Fibroblast of the conjunctiva (primary cell): ENCODE measurements around the gene DIP2C.
"Not testable (repeated sequence)": the region's sequence is repeated elsewhere in the genome, so short reads cannot be mapped to it uniquely, and the experiment has no call there.

Experiments
- DNase-seq: peaks from one replicate; pipeline ENCODE4 v3.0.0-alpha.2; 2010; ENCODE audit warnings: low read depth

Gene DIP2C

DNA sequence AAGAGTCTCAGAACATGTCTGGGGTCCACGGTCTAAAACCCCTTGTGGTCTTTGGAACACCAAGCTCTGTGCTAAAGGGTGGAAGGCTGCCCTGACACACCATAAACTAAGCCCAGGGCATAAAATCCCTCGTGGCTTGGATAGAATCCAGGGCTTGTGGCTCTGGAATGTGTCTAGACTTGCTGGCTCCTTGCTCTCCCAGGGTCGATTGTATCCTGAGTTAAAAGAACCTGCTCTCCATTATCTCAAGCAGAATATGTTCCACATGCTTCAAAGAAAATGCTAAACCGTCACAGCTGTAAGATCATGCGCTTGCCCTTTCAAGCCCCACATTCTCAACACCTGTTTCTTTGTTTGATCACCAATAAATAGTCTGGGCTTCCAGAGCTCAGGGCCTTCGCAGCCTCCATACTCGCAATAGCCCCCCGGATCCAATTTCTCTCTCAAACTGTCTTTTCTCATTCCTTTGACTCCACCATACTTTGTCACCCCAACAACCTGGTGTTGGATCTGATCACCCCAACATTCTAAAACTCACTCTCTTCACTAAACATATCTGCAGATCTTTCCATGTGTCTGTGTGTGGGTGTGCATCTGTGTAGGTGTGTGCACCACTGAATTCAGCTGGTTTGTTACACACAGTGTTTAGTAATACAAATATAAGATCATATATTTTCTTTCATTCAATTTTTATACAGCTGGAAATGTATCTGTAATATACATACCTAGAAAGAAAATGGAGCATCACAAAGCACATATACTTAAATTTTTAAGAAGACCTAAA is 315.8 kb downstream of the DIP2C start:
- DNase-seq: peak; percentile 9

DNA sequence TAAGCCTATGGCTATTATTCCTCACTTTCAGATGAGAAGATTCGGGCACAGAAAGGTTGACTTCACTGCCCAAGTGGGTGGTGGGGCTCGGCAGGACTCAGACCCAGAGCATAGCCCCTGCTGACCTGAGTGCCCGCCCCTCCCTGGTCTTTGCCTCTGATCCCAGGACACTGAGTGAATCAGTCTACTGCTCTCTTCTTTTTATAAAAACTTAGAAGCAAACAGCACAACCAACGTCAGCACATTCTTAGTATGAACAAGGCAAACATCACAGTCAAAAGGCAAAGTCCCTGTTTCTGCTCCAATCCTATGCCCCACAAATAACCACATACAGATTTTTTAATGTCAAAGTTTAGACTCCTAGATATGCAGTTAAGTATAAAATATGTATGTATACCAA is 316.5 kb downstream of the DIP2C start:
- DNase-seq: no peak

DNA sequence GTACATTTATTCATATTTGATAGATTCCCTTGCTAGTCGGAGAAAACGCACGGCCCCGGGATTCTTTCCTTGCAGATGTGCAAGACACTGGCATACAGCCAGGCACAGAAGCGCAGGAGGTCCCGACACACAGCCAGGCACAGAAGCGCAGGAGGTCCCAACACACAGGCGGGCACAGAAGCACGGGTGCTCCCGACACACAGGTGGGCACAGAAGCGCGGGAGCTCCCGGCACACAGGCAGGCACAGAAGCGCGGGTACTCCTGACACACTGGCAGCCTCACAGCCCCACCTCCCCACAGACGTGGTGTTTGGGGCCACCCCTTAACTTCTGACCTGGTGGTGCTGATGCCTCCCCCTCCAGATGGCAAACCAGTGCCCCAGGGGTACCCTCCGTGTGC is 316.9 kb downstream of the DIP2C start:
- DNase-seq: no peak

DNA sequence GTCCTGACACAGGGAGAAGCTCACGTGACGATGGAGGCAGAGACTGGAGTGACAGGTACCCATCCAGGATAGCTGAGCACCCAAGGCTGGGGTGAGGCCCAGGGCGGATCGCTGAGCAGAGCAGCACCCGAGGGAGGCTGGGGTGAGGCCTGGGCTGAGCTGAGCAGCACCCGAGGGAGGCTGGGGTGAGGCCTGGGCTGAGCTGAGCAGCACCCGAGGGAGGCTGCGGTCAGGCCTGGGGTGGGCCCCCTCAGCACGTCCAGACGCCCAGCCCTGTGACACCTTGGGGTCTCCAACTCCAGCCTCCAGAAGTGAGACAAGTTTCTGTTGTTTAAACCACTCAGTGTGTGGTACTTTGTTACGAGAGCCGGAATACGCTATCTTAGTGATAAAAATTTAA is 318.0 kb downstream of the DIP2C start:
- no peak for DNase-seq

DNA sequence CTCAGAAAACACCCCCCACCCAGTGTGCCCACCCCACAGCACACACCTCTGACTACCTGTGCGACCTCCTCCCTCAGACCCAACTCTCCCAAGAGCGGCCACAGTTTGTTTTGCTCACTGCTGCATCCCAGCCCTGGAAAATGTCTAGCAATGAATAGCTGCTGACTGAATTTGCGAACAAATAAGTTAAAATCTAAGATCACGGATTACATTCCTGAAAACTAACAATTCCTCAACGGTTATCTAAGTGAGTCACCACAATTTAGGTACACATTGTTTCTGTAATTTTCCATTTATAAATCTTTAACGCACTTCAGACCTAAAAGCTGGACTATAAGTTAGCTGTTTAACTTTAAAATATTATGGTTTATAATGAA is 319.0 kb downstream of the DIP2C start:
- DNase-seq: no peak

DNA sequence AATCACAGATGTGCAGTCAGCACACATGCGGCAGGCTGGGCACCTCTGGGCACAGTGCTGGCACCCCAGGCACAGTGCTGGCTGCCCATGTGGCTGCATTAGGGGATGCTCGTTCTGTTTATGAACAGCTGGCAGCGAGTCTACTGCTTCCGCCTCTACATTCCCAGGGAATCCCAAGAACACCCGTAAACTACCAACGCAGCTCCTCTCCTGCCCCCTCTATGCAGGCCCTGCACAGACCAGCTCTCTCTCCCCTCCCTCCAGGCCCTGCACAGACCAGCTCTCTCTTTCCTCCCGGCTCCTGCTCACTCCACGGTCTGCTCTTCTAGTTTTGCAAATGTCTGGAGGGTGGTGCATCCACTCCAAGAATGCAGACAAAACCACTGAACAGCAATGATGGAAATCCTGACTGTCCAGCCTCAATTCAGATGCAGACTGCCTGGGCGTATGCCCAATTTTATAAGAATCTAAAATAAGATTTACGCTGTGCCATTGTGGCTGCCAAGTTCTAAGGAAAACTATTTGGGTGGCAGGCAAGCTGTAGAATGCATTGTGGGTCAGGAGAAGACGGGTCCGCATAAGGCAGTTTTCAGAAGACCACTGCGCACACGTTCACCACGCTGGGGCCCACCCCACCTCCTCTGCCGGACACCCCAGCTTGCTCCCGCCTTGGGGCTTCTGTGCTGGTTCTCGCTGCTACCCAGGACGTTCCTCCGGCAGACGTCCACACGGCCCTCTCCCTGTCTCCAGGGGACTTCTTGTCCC is 319.6 kb downstream of the DIP2C start:
- DNase-seq: peak; percentile 70

DNA sequence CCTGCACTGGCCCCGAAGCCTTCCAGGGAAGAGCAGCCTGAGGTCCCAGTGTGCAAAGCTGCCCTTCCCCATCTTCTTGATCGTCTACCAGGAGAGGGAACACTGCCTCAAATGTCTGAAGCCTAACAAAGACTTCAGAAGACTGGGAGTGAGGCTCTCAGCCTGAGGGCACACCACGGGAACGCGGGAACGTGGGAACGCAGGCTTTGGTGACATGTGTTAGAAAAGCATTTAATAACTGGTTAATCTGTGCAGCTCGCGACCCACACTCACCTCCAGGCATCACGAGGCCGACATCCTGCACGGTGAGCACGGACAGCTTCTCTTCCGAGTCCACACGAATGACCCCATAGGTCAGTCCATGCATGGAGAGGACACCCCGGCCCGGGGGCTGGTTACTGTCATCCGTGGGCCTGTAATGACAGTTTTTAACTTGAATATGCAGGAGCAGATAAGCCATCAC is 320.2 kb downstream of the DIP2C start:
- no peak for DNase-seq

DNA sequence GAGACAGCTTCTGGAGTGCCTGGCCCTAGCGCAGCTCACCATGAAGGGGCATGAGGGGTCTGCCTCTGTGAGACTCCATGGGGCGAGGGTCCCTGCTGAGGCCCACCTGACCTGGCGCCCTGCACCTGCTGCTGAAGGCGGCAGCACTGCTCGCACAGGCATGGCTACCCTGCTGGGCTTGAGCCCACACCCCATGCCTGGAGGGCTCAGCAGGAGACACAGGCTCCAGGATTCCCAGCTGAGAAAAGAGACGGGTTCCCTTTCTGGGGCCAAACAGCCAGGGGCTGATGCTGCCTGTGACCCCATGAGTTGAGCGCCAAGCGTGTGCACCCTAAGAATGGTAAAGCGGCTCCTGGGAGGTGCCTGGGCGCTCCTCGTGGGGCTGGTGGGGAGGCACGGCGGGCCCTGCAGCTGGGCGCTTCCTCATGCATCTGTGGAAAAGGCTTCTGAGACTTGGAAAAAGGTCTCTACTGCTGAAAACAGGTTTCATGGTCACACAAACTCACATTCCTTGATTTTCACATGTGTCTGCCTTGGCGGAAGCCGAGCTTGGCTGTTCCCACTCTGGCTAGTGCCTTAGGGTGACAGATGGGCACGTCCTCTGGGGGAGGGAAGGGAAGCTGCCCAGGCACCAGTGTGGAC is 320.8 kb downstream of the DIP2C start:
- DNase-seq: no peak

DNA sequence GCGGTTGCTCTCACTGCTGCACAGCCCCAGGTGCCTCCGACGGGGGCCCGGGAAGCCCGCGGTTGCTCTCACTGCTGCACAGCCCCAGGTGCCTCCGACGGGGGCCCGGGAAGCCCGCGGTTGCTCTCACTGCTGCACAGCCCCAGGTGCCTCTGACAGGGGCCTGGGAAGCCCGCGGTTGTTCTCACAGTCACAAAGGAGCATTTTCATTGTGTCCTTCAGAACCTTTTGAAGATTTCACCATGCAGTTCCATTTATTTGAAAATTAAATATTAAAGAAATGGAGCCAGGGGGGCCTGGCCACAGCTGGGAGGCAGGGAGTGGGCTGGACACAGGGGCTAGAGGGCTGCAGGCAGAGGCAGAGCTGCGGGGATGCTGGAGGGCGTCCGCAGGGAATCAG is 321.4 kb downstream of the DIP2C start:
- DNase-seq: not testable (repeated sequence)

DNA sequence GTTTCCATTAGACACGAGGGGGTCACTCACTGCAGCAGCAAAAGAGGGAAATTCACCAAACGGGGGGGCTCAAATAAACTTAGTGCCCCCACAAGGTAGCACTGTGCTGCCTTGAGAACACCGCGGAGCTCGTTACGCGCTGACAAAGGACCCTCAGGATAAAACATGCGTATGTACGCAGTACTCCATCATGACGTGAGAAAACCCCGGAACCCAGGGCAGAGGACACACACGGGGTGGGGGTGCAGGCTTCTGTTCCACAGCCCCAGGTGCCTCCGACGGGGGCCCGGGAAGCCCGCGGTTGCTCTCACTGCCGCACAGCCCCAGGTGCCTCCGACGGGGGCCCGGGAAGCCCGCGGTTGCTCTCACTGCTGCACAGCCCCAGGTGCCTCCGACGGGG is 321.8 kb downstream of the DIP2C start:
- DNase-seq: no peak

DNA sequence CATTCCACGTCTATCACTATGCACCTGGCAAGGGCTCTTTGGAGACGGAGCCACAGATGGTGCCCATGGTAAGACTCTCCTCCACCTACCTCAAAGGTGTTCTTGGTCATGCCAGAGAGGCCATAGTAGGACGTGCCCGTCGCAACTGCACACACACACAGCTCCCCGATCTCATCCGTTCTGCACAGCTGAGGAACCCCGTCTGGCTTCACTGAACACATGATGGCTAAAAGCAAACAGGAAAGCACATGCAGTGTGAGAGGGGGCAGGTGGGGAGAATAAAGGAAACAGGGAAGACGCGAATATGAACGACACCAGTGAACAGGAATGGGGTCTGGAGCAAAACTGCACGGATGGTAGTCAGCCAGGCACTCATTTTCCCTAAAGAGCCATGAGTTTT is 323.3 kb downstream of the DIP2C start:
- no peak for DNase-seq

DNA sequence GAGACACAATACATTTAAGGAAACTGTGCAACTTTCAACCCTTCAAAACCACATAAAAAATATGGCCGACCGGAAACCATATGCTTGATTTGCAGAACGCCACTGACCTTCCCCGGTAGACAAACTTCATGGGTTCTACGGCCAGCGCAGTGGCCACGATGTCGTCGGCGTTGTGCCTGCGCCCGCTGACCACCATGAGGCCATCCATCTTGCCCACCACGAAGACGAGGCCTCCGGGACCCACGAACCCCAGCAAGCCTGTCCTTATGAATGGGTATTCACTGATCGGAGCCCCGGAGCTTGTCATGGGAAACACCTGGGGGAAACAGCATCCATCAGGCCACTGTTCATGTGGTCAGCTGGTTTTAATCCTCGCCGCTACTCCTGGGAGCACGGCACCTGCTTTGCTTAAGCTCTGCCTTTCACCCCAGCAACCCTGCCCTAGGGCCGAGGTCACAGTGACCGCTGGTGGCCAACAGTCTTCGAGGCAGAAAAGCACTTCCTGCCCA is 325.1 kb downstream of the DIP2C start:
- no peak for DNase-seq

DNA sequence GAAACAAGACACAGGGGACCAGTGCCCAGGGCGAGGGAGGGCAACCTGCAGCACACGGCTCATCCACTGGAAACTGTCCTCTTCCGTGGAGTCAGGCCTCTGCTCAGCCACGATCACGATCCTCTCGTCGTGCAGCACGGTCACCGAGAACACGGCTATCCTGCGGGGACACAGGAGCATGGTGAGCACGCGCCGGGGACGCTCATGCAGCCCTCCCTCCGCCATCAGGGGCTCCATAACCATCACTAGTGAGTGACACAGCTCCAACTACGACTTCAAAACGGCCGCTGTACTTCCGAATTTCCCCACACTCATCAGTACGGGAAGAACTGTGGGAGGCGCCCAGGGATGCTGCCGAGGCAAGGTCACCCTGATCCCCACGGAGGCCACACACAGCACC is 326.3 kb downstream of the DIP2C start:
- no peak for DNase-seq

DNA sequence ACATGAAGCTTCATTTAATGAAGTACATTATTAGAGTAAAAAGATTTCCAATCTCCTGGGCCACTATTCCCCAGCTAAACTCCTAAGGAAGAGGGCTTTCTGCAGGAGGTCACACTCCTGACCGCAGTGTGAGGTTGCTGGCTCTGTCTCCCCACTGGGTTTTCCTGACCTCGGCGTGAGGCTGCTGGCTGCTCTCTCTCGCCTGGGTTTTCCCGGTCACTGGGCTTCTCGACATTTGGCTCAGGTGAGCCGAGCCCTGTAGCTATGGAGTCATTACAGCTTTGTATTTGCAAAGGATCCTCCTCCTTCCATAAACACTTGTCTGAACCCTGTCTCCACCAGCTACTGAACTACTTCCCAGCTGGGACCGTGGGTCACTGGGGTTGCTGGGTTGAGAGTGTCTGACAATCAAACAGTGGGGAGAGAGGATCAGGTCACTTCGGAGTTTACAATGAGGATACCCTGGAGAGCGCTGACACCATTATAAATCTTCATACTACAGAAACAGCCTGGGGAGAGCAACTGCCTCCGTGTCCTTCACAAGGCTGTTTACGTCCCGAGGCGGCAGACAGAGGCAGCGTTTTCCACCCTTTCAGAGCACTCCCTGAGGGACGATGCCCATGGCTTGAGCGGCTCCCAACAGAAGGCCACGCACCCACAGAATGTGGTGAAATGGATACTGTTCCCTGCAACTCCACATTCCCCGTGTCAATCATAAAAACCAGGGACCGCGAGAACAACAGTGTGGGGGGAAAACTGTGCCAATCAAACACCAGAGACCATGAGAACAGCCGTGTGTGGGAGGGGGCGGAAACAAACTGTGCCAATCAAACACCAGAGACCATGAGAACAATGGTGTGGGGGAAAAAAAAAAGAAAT is 328.0 kb downstream of the DIP2C start:
- DNase-seq: no peak

DNA sequence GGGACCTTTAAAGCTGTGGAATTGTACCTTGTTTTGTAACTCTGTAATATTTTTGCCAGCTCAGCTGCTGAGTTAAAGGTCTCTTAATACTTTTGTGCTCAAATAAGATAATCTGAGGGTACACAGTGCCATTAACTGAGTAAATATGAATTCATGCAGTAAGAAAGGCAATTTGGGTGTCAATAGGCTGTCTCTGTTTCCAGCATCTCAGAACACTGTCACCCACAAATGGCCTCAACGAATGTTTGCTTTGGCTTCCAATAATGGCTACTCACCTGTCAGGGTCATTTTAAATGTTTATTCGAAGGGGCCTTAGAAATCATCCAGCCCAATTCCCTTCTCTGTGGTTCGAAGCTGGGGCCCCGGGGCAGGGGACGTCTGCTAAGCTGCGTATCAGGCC is 328.8 kb downstream of the DIP2C start:
- DNase-seq: no peak

DNA sequence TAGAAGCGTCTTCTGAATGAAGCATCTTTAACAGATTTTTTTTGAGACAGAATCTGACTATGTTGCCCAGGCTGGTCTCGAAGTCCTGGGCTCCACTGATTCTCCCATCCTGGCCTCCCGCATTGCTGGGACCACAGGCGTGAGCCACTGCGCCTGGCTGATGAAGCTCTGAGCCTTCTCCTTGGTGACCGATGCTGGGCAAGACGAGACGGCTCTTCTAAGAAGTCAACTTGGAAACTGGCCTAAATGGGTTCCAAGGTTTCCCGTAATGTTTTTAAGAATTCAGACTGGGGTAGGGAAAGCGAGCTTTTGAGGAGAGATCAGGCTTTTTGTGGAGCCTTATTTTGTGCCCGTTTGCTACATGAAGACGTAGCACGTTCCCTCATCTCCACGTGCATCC is 329.7 kb downstream of the DIP2C start:
- DNase-seq: no peak

DNA sequence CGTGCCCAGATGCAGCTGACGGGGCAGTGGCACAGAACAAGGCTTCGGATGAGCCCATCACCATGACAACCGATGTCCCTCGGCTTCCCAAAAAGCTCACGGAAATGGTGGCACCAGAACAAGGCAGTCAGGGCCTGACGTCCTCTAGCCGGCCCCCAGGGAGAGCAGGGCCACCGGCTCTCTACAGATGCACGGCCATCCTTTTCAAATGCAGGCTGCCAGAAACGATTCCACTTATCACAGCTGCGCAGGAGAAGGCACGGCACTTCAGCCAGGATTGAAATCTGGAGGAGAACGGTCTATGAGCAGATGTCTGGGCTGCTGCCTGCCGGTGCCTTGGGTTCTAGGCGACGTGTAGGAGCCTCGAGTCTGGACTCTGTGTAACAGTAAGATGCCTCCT is 330.4 kb downstream of the DIP2C start:
- no peak for DNase-seq

DNA sequence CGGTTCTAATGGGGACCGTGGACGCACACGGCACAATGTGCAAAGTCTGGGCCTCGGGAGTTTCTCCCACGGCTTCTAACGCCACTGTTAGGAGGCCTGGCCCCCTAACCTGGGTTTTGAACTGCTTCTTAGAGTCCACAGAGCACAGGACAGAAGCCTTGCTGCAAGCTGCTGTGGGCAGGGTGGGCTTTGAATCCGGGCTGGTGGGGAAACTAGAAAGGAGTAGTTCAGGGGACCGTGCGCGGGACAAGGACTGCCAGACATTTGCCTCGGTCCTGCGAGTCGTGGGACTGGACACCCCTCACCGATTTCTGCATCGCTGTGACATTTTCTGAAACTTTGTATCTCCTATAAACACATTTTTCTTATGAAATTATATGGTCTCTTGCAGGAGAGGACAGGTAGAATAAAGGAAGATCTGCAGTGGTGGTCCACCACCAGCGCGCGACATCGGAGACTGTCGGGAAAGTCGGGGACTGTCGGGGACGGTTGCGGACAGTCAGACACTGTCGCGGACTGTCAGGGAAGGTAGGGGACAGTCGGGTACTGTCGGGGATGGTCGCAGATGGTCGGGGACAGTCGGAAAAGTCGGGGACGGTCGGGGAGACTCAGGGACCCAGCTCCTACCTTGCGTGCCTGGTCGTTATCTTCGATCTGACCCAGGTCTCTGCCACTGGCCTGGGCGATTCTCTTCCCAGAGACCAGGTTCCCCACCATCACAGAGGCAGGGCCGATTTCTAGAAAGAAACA is 332.1 kb downstream of the DIP2C start:
- no peak for DNase-seq

DNA sequence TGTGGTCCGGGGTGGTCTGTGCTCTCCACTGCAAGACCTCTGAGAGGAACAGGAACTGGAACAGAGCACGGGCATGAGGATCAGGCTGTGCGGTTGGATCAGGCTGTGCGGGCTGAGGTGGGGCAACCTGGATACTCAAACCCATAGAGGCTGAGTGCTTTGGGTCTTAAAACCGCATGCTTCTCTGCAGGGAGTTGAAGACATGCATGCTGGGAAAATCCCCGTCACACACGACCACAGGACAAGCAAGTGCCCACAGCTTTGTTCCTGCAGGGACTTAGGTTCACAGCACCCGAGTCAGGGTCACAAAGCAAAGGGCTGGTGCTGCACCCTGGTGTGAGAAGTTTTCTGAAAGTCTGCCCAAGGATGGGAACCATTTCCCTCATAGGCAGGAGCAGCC is 333.0 kb downstream of the DIP2C start:
- no peak for DNase-seq

DNA sequence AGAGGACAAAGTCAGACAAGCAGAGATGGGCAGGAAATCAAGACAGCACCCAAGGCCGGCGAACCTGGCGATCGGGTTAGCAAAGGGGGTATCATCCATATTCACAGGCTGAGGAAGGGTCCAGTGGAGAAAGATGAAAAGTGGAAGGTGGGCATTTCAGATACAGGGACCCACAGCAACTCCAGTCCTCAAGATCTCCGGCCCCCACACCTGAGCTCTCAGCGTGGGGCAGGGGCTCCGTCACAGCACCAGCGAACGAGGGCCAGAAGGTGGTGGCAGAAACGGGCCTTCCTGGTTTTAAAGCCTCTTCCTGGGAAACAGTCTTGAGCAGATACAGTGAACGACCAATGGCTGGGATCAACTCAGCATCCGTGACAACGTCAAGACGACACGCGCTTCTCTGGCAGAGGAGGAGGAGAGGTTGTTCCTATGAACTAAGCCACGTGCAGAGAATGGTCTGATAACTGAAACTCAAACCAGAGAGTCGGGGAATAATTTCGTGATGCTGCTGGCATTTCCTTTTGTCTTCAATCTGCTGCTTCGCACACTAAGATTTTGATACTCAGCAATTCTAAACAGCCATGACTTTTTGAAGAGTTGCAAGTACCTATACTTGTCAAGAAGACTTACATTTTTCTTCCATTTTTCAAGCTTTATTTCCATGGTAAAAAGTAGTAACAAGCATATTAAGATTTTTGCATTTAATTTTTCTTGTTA is 334.4 kb downstream of the DIP2C start:
- no peak for DNase-seq
